Panc1 (cell line): ENCODE results near the gene KCNIP3.

Source experiments
- POLR2AphosphoS5 ChIP-seq: IDR thresholded peaks from 2 replicates; pipeline ENCODE4 v1.6.1; 2012; ENCODE audit warnings: mild to moderate bottlenecking, low read depth, low read length, moderate library complexity
- TF ChIP-seq, protein P1 (sequence below), 2 experiments: IDR thresholded peaks; 2 replicates each; pipeline ENCODE4 v1.6.1; 2011 to 2012; ENCODE audit warnings: low read depth in 2 of 2, control low read depth in 1 of 2, low read length in 1 of 2, mild to moderate bottlenecking in 1 of 2, moderate library complexity in 1 of 2; ENCODE audit not compliant: insufficient read depth in 1 of 2

DNA sequence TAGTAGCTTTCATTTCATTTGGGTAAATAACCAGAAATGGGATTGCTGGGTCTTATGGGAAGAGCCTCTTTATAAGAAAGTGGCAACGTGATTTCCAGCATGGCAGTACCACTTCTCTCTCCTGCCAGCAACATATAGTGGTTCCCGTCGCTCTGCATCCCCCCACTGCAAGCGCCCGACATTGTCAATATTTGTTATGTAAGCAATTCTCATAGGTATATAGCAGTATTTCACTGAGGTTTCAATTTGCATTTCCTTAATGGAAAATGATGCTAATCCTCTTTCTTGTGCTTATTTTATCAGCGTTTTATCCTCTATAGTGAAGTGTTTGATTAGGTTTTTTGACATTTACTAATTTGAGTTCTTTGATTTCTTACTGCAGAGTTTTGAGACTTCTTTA, 69.4 kb downstream of the KCNIP3 start:
- TF ChIP-seq POLR2AphosphoS5 = no peak
- TF ChIP-seq, protein P1, sequence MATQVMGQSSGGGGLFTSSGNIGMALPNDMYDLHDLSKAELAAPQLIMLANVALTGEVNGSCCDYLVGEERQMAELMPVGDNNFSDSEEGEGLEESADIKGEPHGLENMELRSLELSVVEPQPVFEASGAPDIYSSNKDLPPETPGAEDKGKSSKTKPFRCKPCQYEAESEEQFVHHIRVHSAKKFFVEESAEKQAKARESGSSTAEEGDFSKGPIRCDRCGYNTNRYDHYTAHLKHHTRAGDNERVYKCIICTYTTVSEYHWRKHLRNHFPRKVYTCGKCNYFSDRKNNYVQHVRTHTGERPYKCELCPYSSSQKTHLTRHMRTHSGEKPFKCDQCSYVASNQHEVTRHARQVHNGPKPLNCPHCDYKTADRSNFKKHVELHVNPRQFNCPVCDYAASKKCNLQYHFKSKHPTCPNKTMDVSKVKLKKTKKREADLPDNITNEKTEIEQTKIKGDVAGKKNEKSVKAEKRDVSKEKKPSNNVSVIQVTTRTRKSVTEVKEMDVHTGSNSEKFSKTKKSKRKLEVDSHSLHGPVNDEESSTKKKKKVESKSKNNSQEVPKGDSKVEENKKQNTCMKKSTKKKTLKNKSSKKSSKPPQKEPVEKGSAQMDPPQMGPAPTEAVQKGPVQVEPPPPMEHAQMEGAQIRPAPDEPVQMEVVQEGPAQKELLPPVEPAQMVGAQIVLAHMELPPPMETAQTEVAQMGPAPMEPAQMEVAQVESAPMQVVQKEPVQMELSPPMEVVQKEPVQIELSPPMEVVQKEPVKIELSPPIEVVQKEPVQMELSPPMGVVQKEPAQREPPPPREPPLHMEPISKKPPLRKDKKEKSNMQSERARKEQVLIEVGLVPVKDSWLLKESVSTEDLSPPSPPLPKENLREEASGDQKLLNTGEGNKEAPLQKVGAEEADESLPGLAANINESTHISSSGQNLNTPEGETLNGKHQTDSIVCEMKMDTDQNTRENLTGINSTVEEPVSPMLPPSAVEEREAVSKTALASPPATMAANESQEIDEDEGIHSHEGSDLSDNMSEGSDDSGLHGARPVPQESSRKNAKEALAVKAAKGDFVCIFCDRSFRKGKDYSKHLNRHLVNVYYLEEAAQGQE (IDR thresholded peaks at IDR 0.05; ENCODE audit: insufficient read depth in 1 of 2, low read depth in 2 of 2, low read length in 1 of 2) = no peak
